HG03066 (cell line): ENCODE data around the gene TNIP2.
A peak's percentile ranks its signal among the peaks of the same experiment; 100 is the strongest.

Experiments
- ATAC-seq: cut with Tn5 transposase; IDR thresholded peaks from one replicate; pipeline ENCODE4 v1.9.1; 2021; ENCODE audit warnings: low read depth; ENCODE audit not compliant: unreplicated experiment

Gene TNIP2, protein sequence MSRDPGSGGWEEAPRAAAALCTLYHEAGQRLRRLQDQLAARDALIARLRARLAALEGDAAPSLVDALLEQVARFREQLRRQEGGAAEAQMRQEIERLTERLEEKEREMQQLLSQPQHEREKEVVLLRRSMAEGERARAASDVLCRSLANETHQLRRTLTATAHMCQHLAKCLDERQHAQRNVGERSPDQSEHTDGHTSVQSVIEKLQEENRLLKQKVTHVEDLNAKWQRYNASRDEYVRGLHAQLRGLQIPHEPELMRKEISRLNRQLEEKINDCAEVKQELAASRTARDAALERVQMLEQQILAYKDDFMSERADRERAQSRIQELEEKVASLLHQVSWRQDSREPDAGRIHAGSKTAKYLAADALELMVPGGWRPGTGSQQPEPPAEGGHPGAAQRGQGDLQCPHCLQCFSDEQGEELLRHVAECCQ

DNA sequence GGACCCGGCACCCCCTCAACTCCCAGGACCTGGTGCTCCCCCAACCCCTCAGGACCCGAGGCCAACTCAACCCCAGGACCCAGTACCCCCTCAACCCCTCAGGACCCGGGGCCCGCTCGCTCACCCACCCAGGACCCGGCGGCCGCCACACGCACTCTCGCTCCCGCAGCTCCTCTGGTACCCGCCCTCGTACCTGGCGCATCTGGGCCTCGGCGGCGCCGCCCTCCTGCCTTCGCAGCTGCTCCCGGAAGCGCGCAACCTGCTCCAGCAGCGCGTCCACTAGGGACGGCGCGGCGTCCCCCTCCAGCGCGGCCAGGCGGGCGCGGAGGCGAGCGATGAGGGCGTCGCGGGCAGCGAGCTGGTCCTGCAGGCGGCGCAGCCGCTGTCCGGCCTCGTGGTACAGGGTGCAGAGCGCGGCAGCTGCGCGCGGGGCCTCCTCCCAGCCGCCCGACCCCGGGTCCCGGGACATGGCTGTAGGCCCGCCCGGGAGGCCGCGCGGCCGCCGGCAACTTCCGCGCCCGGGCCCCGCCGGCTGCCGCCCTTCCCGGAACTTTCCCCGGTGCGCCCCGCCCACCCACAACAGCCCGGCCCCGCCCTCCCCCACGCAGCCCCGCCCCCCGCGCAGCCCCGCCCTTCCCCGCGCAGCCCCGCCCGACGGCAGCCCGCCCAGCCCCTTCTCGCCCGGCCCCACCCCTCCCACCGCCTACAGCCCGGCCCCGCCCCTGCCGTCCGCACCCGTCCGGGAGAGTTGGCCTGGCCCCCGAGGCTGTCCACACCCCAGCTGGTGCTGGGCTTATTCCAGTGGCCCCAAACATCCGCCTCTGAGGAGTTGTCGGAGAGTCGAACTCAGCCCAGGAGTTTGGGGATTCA is at the start of gene TNIP2:
TNIP2 (minus strand) TSS at position 516 of the 870 bp plus-strand sequence; CDS start at position 469, 47 bp downstream.
- ATAC-seq, result peak; percentile 66

DNA sequence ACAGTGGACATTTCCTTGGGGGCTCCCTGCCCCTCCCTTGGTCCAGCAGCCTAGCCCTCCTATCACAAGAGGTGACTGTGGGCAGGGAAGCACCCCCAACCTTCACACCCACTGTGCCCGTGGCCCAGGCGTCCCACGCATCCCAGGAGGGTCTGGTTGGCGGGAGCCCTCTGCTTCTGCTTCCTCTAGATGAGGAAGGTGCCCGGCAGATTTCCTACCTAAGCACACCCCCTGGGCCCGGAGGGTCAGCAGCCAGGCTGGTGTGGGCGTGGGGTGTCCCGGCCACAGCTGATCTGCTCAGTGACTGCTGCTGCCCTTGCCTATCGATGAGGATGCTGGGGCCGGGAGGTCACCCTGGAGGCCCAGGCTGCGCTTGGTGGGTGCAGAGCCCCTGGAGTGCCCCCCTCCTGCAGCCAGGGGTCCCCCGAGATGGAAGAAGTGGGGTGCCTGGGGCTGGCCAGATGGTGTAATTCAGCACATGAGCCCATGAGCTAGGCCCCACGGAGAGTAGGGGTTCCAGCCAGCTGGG is 48.9 kb upstream of the TNIP2 start:
- no peak for ATAC-seq

DNA sequence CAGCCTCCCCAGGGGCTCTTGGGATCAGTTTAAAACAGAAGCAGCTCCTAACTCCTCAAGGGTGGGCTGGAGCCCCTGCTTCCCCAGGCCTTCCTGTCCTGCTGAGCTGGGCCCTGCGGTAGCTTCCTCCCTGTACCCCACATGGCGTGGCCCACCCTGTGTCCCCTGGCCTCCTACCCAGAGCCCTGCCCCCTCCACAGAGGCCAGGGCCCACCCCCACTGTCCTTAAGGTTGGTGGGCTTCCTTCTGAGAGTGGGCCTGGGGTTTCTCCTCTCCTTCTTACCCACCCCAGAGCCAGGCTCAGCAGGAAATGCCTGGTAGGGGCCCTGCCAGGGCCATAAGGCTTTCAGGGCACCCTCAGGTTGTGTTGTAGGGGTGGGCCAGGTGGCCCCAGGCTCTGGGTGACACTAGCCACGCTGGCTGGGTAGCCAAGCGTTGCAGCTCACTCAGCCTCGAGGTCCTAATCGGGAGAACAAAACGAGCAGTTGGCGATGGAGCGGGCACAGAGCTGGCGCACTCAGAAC is 48.4 kb upstream of the TNIP2 start:
- ATAC-seq, result no peak

DNA sequence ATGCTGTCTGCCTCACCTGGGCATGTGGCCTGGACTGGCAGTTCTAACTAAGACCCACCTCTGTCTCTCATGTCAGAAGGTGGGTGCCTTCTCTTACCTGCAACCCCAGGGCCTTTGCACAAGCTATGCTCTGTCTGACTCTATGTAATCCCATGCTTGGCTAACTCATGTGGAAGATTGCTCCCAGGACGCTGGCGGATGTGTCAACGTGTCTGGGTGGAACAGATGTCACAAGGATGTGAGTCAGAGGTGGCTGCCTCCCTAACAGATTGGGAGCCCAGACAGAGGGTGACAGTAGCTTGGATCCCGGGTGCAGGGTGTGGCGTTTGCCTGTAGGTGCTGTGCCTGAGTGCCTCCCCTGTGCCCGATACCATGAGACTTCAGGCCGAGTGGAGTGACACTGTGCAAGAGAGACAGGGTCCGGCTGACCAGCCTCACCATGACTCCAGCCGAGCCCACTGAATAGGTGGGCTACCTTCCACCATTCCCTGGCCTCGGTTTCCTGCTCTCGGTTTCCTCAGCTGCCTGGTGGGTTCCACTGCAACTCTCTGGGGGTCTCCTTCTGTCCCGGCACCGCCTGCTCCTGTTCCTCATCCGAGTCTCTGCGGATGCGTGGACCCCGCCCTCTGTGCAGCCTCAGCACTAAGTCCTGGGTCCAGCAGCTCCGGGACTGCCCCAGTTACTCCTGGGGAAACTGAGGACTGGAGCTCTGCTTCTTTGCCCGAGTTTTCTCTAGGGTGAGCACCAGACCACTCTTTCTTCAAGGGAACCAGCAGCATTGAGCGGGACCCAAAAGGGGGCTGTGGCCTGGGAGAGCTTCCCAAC is 47.7 kb upstream of the TNIP2 start:
- ATAC-seq, result no peak

DNA sequence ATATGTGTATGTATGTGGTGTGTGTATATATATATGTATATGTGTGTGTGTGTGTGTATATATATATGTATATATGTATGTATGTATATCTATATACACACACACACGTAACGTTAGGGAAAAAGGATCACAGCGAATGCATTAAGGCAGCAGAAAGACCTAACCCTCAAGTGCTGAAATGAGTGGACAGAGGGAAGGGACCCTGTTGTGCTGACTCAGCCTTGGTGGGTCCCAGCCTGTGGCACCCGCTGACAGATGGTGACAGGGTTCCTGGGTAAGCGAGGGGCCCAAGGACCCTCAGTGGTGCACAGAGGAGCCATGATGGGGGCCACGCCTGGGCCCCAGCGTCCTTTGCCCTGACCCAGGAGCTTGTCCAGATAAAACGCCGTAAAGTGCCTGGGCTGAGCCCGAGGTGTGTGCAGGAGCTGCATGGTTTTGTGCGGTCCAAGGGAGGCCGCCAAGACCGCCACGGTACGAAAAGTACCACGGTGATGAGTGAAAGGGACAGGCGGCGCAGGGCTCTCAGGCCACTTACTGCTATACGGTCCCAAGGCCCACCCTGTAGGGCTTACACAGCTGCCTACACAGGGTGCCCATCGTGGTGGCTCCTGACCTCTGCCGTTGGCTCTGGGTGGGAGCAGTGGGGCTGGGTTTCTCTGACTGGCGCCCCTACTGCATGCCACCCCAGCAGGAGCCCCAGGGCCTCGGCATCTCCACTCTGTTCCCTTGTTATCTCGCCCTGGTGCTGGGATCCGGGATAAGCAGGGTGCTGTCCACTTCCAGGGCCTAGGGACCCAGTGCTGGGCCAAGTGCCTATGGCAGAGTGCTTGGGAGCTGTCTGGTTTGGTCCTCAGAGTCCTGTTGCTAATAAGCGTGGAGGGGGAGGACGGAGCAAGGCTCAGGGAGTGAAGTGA is 46.7 kb upstream of the TNIP2 start:
- ATAC-seq, result no peak

DNA sequence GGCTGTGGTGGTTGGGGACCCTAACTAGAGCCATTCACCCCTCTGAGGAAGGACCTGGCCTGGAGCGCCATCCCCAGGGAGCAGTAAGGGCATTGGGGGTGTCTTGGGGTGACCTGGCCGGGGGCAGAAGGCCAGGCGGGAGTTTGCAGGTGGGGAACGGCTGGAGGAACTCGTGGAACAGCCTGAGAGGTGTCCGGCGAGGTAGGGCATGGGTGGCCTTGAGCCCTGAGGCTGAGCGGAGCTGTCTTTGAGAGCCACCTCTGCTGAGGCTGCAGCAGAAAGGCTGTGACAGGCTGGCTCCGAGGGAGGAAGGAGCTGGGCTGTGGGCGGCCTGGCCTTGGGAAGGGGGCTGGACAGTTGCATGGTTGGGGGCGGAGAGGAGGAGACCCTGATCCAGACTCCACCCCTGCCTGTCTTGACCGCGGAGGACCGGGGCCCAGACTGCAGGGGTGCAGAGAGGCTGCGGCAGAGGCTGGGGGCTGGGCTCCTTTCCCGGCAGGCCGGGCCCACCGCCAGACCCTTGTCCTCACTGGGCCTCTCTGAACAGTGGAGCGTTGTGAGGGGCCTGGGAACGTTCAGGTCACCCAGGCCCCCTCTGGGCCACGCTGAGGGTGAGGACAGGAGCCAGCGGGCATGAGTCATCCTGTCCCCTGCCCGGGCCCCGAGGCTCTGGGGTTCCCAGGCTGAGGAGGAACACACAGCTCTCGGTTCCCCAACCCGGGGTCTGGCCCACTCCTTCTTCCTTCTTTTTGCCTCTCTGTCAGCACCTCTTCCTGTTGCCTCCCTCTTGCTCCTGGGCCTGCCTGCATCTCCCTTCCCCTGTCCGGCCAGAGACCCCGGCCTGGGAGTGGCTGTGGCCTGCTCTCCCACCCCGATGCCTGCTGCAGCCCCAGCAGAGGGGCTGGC is 44.8 kb upstream of the TNIP2 start:
- ATAC-seq, result peak; percentile 38

DNA sequence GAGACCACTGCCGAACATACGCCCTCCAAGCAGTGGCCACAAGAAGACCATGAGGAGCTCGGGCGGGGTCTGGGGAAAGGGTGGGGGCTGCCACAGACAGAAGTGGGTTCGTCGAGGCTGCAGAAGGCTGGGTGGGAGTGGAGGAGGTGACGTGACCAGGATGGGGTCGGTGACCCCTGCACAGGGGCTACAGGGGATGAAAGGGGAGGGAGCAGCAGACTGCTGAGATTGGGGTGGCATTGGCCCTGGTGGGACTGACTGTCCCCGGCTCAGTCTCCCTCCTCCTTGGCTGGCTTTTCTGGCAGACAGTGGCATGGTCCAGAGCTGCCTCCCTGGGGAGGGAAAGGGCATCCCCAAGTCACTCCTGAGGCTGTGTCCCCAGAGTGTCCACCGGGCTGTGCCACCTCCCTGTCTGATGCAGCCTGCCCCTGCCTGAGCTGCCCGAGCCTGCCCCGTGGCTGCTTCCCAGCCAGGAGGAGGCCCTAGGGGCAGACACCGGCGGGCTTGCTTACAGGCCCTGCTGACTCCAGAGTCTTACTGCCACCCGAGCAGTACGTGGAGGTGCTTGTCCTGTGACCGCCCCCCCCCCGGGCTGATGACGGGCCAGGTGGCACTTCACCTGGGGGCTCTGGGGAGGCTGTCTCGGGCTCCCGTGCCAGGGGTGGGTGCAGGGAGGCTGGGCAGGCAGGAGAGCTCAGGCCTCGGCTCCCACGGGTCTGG is 44.0 kb upstream of the TNIP2 start:
- no peak for ATAC-seq

DNA sequence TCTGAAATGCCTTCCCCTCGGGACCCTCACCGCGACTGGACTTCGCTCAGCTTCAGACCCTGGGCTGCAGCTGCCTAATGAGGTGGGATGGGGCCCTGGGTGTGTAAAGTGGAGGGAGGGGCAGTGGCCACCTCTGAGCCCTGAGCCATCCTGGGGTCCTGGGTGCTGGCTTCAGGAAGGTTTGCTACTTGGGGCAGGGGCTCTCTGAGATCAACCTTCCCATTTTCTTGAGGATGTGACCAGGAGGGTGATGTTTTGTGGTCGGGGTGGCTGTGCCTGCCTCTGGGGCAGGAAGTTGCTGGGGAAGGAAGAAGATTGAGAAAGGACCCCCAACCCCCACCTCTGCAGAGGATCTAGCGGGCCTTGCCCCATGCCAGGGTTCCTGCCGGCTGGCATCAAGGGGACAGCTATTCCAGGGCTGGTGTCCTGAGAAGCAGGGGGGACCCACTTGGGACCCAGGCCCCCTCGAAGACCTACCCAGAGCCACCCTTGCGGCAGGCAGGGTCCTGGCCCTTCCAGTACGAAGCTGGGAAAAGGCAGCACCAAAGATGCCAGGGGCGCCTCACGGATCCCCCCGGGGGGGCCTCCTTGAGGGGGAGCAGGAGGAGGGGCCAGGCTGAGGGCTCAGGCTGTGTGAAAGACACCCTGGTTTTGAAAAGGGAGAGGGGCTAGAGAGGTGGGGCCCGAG is 43.2 kb upstream of the TNIP2 start:
- no peak for ATAC-seq

DNA sequence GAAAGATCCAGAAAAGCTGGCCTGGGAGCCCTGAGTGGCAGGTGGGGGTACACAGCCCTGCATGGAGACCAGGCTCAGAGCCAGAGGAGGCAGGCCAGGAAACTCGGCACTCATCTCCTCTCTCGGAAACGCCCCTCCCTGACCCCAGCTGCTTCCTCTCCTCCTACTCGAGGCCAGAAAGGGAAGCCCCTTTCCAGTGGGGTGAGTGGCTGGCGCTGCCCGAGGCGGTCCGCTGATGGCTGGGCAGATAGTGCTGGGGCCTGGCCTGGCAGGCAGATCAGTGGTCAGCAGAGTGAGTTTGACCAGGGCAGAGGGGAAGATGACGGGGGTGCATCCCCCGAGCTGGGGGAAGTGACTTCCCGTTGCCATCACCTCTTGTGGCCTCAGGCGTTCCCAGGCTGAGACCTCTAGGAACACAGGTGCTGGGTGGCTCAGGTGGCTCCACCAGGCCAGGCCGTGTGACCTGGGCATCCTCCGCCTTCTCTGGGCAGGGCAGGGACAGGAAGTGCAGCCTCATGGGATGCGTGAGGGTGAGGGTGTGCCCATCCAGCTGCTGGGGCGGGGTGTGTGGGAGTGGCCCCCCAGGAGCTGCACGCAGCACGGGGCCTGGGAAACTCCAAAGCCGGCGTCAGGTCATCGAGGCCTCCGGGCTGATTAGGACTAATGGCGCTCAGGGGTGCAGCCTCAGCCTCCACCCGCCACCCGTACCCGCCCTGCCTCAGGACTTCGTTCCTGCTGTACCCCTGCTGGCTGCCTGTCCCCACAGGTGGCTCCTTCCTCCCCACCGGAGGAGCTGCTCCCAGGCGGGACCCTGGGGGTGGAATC is 42.5 kb upstream of the TNIP2 start:
- peak; percentile 57 for ATAC-seq

DNA sequence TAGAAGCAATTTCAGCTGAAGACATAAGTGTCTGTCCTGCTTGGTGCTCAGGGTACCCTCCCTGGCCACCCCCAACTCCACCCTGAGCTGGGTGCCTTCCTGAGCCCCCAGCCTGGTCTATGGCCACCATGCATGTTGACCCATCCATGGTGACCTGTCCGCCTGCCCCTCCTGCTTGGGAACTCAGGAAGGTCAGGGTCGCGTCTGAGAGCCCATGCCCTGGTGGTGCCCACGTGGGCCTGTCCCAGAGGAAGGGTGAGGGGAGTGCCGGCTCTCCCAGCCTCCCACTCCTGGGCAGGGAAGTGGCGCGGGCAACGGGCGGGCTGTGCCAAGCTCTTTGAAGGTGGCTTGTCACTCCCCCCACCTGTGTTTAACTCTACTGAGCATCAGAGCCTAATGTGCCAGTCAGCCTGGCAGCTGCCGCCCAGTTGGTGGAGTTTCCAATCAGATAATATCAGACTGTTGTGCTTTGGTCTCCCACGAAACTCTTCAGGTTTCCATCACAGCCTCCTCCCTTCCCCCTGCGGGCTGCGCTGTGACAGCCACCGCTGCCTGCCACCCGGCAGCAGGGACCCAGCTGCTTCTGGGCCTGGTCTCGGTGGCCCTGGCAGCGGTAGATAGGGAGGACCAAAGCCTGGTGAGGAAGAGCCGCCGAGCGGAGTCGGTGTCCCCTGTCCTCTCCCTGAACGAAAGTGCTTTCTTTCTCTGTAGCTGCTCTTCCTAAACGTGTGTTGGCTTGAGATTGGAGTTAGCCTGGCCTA is 41.6 kb upstream of the TNIP2 start:
- ATAC-seq, result no peak

DNA sequence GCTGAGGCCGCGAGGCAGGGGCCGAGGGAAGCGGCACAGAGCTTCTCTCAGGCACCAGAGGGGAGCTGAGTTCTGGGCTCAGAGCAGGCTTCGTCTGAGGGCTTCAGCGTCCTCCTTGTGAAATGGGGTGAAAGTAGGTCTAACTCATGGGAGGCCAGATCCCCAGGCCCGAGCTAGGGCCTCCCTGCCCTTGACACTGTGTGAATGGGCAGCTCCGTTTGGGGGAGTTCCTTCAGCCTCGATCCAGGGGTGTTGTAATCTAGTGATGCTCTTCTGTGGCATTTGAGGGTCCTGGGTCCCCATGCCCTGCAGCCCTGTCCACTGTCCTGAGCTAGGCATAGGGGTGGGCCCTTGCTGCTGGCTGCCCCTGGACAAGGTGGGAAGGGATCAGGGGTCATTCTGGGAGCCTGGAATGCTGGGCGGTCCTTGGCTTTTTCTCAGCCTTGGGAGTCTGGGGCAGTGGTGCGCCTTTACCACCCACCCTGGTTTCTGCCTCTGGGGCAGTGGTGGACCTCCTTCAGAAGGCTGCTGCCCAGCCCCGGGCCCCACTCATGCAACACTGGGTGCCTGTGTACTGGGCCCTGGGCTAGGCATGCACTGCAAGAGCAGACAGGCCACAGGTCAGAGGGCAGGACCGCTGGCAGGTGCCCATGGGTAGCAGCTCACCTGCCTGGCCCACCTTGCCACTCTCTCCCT is 40.9 kb upstream of the TNIP2 start:
- no peak for ATAC-seq

DNA sequence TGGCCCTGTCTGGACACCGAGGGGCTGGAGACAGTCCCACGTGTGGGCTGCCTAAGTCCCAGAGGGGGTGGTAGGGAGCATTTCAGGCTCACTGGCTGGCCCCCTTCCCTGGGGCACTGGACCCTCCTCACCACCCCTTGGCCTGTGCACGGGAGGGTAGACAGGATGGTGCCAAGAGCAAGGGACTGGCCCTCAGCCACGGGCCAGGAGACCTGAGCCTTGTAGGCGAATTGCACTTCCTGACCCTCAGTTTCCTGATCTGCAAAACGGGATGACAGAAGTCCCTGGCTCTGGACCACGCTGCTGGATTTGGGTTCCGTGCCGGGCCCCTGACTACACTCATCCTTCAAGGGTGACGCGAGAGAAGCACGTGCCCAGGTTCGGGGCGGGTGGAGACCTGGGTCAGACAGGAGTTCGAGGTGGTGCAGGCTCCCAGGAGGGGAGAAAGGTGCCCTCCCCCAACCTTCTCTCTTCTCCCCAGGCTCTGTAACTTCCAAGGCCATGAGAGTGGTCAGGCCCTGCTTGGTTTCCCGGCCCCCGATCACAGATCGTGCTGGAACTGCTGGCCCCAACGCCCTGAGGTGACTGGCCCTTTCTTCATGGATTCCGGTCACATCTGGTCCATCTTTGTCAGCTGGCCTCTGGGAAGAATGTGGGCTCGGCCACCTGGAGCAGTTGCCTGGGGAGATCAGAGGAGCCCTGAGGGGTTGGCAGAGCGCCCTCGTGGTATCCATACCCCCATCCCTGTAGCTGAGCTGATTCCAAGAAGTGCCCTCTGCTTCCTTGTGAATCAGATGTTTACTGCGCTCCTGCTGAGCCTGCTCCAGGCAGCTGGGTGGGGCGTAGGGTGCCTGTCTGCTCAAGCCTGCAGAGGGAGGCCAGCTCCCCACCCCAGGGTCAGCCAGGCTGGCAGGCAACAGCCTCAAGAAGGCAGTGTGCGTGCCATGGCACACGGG is 40.0 kb upstream of the TNIP2 start:
- ATAC-seq, result no peak

DNA sequence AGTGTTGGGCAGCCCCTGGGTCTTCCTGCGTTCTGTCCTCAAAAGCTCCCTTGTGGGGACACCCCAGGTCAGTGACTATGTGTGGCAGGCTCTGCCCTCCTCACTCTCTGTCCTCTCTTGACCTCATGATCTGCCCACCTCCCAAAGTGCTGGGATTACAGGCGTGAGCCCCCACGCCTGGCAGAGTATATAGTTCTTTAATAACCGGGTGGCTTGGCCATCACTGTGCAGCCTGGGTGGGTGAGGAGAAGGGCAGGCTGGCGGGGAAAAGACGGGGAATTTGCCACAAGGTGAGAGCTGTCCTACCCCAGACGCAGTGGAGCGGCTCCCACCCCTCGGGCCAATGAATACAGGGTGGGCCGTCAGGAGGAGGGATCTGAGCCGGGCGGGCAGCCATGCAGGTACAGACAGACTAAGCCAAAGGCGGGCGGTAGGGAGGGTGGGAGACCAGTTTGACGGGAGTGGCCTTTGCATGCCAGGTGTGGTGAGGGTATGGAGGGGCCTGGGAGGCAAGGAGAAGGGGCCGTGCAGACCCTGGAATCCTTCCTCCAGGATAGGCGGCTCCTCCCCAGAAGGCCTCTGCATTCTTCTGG is 39.3 kb upstream of the TNIP2 start:
- ATAC-seq, result no peak
